Breast epithelium (tissue), 3 donors: Measurements from ENCODE around the gene LIPC.

Experiments
- POLR2A ChIP-seq: fragments of 450-650 bp; IDR thresholded peaks from one replicate; pipeline ENCODE4 v1.6.1; 2016; ENCODE audit warnings: antibody characterized with exemption, mild to moderate bottlenecking, moderate library complexity
- TF ChIP-seq, protein P1 (sequence below), 3 donors: fragments of 450-650 bp; IDR thresholded peaks; one replicate each; pipeline ENCODE4 v1.5.1; 2016 to 2017; ENCODE audit warnings: antibody characterized with exemption in 3 of 3, mild to moderate bottlenecking in 3 of 3, moderate library complexity in 3 of 3

DNA sequence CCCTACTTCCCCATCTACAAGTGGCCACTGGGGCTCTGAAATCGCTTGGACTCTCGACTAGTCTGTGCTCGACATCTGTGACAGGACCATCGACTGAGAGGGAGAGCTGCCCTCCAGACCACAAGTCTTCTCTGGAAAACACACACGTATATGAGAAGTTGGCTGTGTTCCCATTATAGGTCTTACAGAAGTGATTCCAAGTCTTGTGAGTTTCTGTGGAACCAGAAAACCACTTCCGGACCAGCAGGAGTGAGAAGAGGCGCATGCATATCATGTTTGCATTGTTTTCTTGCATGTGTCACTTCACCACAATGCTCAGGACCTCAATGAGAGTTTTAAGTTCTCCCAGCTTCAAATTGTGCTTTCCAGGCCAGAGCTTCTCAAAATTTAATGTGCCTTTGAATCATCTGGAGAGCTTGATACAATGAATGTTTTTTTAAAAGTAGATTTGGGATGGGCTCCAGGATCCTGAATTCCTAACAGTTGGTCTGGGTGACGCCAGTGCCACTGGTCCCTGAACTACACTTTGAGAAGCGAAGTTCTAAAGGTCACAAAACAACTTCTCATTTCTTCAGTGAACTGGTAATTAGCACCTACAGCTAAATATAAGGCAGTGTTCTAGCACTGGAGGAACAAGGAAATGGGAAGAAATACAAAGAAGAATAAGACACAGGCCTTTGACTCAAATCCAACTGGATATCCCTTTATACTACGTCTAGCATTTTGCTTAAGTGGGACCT lies 15.7 kb downstream of the LIPC start:
- TF ChIP-seq, protein P1, sequence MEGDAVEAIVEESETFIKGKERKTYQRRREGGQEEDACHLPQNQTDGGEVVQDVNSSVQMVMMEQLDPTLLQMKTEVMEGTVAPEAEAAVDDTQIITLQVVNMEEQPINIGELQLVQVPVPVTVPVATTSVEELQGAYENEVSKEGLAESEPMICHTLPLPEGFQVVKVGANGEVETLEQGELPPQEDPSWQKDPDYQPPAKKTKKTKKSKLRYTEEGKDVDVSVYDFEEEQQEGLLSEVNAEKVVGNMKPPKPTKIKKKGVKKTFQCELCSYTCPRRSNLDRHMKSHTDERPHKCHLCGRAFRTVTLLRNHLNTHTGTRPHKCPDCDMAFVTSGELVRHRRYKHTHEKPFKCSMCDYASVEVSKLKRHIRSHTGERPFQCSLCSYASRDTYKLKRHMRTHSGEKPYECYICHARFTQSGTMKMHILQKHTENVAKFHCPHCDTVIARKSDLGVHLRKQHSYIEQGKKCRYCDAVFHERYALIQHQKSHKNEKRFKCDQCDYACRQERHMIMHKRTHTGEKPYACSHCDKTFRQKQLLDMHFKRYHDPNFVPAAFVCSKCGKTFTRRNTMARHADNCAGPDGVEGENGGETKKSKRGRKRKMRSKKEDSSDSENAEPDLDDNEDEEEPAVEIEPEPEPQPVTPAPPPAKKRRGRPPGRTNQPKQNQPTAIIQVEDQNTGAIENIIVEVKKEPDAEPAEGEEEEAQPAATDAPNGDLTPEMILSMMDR (IDR thresholded peaks at IDR 0.05), result no peak
- no peak for TF ChIP-seq POLR2A
